Inferior parietal cortex (tissue), 1 donor: ENCODE measurements around the gene SPEM2.
"Not testable (repeated sequence)": the region's sequence is repeated elsewhere in the genome, so short reads cannot be mapped to it uniquely, and the experiment has no call there.

Experiments used
- DNase-seq: peaks from one replicate; pipeline ENCODE4 v3.0.0-alpha.2; 2016; ENCODE audit errors: extremely low spot score

The SPEM2 gene

DNA sequence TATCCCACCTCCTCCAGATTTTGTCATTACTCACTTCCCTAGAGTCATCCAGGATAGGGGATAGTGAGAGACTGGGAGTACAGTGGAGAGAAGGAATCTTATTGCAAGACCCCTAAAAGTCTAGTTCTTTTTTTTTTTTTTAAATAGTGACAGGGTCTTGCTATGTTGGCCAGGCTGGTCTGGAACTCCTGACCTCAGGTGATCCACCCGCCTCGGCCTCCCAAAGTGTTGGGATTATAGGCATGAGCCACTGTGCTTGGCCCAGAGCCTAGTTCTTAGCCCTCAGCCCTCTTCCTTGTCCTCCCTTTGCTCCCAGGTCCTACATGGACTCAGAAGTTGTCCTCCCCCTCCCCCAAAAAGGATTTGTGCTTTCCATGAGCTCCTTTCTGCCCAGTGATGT, 16.7 kb downstream of the SPEM2 start:
- DNase-seq: no peak

GRCh38 chr17:7443499-7444485, 18.4 kb downstream of the SPEM2 start:
- DNase-seq: no peak

DNA sequence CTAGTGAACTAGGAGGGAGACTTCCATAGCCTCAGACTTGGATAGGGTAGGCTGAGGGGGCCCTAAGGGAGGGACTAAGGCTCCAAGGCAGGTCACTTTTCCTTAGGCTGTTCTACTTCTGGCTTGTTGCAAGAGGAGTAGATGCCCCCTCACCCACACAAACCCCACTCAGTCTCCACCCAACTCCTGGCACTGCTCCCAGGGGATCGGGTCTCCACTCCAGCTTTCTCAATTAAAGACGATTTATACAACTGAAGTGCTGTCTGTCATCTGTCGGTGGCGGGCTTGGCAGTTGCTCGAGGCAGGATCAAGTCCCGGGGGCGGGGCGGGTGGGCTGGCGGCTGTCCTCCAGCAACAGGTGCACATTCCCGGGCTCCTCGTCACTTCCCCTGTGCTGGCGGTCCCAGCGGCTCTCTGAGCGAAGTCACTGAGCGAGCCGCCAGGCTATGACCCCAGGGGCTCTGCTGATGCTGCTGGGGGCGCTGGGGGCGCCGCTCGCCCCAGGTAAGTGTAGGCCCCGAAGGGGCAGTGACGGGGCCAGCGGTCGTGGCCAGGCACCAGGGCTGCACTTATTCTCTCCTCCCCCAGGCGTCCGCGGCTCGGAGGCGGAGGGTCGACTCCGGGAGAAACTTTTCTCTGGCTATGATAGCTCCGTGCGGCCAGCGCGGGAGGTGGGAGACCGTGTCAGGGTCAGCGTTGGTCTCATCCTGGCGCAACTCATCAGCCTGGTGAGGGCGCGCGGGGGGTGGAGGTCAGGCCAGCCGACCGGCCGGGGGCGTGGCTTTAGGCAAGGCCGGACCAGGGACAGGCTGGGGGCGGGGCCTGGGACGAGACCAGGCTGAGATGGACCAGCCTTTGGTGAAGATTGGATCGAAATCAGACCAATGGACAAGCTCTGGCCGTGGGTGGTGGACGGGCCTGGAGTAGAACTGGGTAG, 19.5 kb downstream of the SPEM2 start, which contains the start of gene CHRNB1:
CHRNB1 (plus strand) TSS at position 380 of the 937 bp plus-strand sequence; CDS start at position 447, 67 bp downstream.
- DNase-seq: peak; percentile 57

DNA sequence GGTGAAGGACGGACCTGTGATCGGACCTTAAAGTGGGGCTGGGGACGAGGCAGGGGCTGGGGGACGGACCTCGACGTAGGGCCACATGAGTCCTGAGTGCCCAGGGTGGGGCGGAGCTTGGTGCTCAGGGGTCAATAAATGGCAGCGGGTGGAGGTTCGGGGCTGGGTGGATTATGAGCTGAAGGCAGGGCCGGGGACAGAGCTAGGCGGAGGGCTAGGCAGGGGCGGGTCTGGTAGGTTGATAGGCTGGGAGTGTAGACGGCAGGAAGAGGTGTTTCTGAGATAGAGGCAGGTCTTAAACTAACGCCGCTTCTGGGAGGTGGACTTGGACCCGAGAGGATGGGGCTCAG, 20.2 kb downstream of the SPEM2 start:
- no peak for DNase-seq

DNA sequence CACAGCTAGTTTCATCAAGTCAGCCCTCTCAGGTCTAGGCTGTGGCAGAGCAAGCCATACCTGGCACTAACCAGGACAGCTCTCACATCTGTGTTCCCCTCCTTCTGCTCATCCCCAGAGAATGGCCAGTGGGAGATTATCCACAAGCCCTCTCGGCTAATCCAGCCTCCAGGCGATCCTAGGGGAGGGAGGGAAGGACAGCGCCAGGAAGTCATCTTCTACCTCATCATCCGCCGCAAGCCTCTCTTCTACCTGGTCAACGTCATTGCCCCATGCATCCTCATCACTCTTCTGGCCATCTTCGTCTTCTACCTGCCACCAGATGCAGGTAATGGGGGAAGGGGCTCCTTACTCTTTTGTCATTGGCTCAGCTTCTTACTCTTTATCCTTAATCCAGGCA, 23.0 kb downstream of the SPEM2 start:
- no peak for DNase-seq

GRCh38 chr17:7459961-7460545, 34.6 kb downstream of the SPEM2 start:
- no peak for DNase-seq

GRCh38 chr17:7460850-7461660, 35.6 kb downstream of the SPEM2 start:
- DNase-seq: no peak

- DNase-seq: no peak
Observed at GRCh38 chr17:7462474-7463371, 37.3 kb downstream of the SPEM2 start.

DNA sequence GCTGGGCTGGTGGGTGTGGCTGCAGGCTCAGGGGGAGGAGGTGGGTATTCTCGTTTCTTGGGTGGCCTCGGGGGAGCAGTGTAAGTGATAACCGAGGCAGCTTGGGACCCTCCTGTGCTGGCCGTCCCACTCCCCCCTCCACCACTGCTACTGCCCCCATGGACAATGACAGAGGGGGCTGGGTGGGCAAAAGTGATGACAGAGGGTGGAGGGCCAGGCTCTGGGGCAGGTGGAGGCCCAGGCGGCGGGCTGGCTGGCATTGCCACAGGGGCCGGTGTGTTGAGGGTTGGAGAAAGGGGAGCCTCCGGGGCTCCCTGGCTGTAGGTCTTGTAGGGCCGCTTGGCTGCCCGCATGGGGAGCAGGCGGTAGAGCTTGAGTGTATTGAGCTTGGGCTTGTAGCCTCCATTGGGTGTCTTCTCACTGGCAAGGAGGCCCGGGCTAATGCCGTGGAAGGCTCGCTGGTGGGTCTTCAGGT, 38.0 kb downstream of the SPEM2 start:
- no peak for DNase-seq

DNA sequence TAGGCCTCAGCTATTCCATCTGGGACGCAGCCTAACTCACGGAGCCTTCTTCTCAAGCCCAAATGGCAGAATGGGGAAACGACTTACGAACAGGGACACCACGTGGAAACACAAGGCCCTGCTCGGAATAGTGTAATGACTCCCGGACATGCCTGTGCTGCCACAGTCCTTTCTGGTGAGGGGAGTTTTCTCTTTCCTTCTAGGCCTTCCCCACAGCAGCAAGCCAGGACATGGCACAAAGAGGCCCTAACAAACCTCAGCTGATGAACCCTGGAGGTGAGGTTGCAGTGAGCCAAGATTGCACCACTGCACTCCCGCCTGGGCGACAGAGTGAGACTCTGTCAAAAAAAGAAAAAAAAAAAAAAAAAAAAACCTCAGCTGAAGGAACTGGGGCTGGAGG, 38.7 kb downstream of the SPEM2 start:
- no peak for DNase-seq

DNA sequence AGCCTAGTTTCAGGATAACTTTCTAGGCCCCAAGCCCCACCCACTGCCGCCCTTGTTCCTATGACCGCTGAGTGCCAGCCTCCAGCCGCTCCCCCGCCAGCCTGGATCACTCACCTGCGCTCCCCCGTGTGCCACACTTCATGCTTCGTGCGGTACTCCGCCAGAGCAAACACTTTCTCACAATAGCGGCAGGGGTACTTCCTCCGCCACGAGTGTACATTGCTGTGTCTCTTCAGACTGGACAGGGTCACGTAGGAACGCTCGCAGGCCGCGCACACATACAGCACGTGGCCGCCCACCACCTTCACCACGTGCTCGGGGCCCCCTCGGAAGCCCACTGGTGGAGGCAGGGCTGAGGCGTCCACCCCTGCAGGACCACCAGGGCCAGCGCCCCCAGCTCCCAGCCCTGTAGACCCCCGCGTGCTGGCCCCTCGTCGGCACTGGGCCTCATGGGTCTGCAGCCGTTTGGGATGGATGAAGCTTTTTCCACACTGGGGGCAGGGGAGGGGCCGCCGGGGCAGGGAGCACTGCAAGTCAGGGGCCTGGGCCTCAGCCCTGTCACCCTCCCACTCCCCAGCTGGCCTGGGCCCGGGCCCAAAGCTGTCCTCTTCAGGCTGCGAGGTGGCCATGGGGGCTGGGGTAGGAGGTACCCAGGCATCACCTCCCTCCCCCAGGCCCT, 40.3 kb downstream of the SPEM2 start:
- DNase-seq: no peak

- no peak for DNase-seq
Observed at GRCh38 chr17:7466318-7466638, 40.9 kb downstream of the SPEM2 start.

DNA sequence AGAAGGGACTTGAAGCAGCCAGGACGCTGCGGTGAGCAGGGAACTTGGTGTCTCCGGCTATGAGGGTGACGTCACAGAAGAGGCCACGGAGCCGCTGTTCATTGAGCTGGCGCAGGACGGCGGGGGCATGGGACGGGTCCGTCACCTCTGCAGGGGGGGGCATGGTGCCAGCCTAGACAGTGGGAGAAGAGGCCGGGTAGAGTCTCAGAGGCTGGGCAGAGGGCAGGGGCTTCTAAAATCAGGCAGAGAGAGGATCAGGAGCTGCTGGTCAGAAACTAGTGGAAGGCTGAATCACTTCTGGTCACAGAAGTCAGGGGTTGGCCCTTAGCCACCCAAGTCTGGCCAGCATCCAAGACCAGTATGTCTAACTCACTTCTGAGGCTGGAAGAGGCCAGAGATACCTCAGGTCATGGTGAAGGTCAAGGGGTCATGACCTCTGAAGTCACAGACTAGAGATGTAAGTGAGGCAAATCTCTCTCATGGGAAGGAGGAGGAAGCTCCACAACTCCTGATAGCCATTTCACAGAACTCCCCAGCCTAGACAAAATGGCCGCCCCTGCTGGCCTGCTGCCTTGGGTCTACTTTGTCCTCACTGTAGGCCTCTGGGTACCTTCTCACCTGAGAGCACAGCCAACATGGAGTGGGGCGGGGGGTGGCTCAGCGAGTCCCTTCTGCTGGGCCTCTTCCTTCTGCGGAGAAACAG, 41.4 kb downstream of the SPEM2 start:
- peak; percentile 43 for DNase-seq

- DNase-seq: no peak
Observed at GRCh38 chr17:7467498-7467897, 42.1 kb downstream of the SPEM2 start.

DNA sequence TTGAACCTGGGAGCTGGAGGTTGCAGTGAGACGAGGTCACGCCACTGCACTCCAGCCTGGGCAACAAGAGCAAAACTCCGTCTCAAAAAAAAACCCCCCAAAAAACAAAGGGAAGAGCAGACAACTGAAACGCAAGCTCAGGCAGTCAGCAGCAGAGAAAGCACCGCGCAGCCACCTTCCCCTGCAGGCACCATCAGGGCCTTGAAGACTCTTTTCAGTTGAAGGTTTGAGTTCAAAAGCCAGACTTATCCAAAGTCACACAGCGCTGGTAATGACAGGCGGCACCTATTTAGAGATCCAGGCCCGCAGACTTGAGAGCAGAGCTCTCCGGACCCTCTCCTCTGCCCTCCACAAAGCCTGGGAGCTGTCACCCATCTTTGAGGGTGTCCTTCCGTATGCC, 42.9 kb downstream of the SPEM2 start:
- no peak for DNase-seq

GRCh38 chr17:7468804-7469389, 43.5 kb downstream of the SPEM2 start:
- no peak for DNase-seq

DNA sequence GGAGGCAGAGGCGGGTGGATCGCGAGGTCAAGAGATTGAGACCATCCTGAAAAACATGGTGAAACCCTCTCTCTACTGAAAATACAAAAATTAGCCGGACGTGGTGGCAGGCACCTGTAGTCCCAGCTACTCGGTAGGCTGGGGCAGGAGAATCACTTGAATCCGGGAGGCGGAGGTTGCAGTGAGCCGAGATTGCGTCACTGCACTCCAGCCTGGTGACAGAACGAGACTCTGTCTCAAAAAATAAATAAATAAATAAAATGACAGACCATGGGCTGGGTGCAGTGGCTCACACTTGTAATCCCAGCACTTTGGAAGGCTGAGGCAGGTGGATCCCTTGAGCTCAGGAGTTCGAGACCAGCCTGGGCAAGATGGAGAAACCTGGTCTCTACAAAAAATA, 44.4 kb downstream of the SPEM2 start:
- not testable (repeated sequence) for DNase-seq

DNA sequence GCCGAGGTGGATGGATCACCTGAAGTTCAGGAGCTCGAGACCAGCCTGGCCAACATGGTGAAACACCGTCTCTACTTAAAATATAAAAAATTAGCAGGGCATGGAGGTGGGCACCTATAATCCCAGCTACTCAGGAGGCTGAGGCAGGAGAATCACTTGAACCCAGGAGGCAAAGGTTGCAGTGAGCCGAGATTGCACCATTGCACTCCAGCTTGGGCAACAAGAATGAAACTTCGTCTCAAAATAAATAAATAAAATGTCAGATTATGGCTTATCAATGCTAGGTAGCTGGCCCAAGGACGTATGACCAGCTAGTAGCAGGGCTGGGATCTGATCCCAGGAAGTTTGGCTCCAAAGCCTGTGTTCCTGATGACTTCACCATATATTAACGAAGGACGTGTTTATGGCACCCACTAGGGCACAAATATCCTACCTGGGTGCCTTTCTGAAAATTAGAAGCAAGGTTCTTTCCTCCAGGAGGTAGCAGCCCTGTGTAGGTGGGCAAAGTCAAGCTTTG, 45.1 kb downstream of the SPEM2 start:
- DNase-seq: not testable (repeated sequence)
